HG02798 (cell line): ENCODE data around the gene CARD16.

Source experiments
- ATAC-seq: cut with Tn5 transposase; IDR thresholded peaks from one replicate; pipeline ENCODE4 v1.9.1; 2021; ENCODE audit warnings: mild to moderate bottlenecking; ENCODE audit not compliant: unreplicated experiment, poor library complexity

CARD16 gene

DNA sequence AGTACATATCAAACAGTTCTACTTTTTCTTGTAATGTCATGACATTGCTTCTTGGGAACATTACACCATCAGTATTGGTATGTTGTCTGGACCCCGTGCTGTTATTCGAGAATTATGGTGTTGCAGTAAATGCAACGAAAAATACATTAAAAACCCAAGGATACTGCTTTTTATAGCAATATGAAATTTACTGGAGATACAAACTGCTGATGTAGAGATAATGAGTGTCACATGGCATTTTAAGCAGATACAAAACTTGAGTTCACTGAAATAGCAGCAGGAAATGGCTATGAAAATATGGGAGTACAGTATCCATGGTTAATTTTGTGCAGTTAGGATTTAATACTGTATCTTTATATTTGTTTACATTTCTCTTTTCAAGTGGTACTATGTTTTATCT is 7.4 kb upstream of the CARD16 start:
- no peak for ATAC-seq

DNA sequence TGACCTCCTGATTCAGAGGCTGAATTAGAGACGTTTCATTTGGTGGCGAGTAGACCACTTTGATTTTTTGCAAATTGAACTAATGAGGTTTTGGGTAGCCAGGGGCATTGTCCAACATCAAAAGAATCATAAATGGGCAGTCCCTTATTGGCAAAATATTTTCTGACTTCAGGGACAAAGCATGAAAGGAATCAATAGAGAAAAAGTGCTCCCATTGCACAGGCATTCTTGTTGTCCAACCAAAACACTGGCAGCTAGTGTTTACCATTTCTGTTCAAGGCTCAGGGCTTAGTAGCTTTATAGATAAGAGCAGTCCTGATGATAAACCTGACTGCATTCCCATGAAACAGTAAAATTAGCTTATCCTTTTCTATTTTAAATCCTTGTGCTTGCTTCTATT is 6.4 kb upstream of the CARD16 start:
- ATAC-seq, result no peak

DNA sequence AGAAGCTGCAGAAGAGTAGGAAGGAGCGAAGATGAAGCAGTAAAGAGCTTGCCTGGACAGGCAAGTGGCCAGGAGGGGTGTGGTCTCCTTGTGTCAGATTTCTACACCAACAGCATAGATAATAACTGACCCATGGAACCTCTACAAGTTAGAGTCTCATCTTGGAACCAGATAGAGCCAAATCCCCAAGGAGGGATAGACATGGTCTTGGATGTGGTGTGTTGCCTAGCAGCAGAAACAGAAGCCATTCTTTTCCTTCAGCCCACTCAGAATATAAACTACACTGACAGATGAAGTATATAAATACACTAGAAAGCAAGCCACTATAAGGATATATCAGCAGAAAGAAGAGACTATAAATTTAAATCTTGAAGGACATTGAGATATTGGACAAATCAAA is 4.3 kb upstream of the CARD16 start:
- no peak for ATAC-seq

DNA sequence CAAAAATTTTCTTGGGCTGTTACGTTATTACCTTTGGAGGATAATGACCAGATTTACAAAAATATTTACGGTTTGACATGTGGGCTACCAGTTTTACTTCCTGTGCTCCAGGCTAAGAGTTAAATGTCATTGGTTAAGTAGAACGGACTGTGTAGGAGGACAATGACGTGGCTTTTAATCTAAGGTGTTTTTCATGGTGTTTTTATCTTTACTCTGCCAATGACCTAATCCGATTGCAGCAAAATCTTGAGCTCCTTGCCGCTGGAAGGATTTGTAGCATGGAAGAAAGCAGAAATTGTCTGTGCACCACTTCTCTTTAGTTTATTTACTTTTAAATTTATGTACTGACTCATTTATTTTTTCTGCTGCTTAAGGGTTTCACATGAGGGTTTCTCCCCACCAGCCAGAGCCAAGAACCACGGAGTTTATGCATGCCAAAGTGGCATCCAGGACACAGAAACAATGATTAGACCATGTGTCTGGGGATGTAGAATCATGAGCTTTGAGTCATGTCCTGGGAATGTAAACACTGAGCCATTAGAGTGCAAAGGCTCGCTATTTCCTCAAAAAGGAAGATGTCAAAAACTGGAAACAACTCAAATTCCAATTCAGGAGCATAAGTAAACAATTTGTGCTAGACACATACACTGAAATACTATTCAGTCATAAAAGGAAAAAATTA is 1.9 kb upstream of the CARD16 start:
- ATAC-seq, result no peak

DNA sequence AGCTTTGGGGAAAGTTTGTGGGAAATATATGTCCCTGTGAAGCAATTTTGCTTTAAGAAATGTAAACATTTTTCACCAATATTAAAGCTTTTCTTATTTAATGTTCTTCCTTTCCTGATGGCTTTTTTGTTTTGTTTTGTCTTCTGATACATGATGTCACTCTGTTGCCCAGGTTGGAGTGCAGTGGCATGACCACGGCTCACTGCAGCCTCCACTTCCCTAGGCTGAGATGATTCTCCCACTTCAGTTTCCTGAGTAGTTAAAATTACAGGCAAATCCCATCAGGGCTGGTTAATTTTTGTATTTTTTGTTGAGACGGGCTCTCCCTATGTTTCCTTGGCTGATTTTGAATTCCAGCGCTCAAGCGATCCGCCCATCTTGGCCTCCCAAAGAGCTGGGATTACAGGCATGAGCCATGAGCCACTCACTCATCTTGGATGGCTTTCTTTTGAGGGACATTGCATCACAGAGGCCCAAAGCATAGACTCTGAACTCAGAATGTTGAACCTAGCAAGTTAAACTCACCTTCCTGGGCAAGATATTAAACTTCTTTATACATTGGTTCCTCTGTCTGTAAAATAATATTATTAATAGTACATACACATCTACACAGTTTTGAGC is 651 bp upstream of the CARD16 start:
- no peak for ATAC-seq

DNA sequence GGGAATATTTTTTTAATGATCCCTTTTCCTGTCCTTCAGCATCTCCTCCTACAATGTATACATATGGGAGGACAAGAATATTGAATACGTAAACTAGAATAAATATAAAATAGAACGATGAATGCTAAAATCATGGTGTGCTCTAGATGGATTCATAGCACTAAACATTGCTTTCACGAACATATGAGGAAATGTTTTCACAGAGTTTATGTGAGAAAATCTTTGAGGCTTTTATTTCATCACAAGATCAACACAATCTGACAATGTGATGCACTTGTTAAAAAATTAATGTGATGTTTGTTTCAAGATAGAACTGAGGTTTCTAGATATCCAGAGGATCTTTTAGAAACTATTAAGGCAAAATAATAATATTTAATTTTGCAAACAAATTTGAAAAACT is 3.0 kb downstream of the CARD16 start:
- ATAC-seq, result no peak

DNA sequence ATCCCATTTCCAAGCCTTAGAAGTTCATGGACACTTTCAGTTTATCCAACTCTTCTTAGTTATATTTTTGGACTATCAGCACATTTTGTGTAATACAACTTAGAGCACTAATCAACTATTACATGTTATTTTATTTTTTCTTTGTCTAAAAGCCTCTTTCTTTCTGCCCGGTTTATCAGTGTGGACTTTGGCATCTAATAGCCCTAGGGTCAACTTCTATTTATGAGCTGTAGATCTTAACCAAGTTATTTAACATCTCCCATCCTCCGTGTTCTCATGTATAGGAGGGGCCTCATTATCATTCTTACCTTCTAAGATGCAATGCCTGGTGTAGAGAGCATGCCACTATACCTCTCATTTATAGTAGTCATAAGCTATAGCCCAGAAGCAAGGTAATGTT is 4.4 kb downstream of the CARD16 start:
- no peak for ATAC-seq

DNA sequence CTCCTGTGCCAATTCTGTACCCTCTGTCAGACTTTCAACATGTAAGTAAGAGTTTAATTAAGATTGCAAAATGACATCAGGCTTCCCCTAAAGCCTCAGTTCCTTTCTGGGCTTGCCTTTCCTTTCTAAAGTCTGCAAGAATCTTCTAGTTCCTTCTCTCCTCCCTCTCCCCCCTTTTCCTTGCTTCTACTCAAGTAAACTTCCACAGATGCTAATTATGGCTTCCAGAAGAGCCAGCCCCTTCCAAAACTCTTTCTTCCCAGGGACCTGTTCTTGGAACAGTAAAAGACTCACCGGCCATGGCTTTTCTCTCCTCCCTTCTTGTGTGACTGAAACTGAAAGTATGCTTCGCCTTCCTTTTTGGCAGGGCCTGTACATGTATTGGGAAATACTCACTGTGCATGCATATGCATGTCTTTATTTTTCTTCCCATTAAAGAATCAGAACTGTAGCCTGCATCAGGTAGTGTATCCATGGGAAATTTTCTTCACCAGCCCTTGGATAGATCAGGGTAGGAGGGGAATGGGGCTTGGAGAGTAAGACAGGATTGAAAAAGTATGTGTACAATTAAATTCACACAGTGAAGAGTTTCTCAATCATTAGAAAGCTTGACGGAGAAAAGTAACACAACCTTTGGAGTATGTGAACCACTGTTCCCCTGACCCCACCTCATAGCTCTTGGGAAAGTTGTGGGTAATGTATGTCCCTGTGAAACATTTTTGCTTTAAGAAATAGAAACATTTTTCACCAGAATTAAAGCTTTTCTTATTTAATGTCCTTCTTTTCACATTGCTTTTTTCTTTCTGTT is 10.1 kb downstream of the CARD16 start, which contains the start of gene CASP1:
CASP1 (minus strand) TSS at position 332 of the 808 bp plus-strand sequence; CDS start at position 301, 31 bp downstream.
- peak; percentile 89 for ATAC-seq

DNA sequence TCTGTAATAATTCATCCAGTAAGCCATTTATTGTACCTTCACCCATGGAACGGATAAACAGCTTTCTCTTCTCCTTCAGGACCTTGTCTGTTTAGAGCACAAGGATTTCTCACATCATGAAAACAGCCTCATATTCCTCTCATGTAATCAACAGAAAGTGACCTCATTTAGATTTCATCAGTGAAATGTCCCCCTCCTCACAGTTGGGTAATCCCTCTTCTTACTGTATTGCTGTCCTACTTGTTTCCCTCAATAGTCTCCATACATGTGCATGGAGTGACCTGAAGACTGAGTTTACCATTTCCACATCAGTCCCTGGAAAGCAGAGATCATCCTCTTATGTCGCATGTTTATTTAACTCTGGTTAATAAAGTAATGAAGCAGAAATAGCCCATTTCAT is 10.7 kb downstream of the CARD16 start:
- peak; percentile 10 for ATAC-seq

DNA sequence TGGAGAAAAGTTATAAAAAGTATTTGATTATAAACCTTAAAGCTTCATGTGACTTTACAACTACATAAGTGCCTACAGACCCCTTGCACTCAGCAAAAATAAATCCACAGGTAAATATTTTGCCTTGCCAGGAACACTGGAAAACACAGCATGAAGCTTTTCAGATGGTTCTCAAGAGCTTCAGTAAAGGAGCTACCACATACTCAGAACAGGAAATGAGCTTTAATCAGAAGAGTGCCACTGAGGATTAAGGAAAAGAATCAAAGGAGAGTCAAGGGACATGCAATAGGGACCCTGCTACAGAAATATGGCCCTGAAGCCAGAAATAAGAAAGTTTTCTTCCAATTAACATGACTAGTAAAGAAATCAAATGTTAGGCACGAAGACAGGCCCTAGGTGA is 11.4 kb downstream of the CARD16 start:
- ATAC-seq, result peak; percentile 27

DNA sequence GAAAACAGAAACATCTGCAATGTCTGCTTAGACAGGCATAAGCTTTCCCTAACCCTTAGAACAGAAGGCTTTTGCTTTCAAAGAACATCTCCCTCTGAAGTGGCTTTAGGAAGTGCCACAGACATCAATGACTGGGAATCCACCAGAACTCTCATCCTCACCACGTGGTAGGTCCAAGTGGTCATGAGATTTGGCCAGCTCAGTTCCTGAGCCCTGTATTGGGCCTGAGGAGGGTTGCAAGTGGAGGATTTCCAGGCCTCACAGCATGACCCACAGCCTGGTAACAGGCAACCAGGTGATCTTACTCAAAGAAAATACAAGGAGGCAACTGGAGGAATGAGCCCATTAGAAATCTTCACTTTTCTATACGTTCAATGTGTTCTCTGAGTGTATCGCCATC is 11.8 kb downstream of the CARD16 start:
- ATAC-seq, result peak; percentile 30

DNA sequence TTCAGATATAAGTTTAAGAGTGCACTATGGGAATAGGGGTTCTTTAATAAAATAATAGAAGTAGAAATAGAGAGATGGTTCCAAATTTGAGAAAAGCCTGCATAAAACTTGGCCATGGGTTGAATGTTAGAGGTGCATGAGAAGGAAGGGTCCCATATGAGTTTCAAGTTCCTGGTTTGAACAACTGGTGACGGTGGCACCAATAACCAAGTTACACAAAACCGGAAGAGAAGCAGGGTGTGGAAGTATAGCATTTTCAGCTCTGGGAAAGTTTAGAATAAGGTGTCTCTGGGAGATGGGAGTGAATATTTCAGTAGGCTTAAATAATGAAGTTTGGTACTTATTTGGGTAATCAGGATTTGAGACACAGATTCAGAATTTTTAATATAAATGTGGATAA is 12.6 kb downstream of the CARD16 start:
- ATAC-seq, result peak; percentile 29

DNA sequence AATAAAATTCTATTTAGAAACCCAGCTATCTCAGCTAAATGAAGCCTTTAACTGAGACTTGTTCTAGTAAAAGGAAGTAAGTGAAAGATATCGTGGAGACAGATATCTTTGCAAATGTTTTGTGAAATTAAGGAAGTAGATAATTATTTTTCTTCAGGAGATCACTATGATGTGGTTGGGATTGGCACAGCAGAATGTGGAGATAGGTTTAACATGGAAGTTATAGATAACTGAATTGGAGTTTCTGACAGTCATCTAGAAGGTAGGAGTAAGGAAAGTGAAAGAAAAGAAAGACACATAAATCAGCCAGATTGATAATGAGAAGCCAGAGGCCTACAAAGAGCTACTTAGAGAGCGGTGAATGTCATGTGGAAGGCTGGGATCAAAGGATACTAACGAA is 17.5 kb downstream of the CARD16 start:
- no peak for ATAC-seq

DNA sequence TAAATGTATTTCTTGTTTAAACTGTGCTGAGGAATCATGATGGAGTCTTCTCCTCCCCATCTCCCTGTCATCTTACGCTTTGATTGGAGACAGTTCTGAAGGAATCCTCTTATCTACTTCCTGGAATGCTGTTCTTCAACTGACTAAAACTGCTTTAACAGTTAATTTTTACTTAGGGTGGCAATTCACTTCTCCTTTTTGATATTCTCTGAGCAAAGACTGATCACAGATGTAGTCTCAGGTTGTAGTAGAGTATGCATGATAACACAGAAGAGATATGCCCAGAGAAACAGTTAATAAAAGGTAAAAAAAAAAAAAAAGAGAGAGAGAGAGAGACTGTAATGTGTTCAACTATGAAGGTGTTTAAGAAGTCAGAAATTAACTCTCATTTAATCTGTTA is 20.7 kb downstream of the CARD16 start:
- no peak for ATAC-seq

DNA sequence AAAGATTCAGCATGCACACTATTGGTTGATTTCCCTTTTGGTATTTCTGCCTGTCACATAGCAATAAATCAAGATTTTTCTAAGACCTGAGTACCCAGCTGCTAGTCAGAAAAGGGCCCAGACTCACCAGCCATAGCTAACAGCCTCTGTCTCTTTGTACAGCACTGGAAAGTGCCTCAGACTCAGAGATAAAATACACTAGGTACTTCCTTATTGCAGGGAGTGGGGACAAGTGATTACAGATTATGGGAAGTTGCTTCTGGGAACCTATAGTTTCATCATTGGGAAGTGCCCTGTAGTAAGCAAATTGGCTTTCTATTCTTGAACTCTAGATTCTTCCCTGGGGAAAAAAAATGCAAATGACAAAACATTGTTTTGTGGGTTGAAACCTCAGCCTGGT is 22.1 kb downstream of the CARD16 start, which contains the start of gene CASP5:
CASP5 (minus strand) TSS at position 166 of the 400 bp plus-strand sequence; CDS start at position 134, 32 bp downstream.
- ATAC-seq, result no peak

DNA sequence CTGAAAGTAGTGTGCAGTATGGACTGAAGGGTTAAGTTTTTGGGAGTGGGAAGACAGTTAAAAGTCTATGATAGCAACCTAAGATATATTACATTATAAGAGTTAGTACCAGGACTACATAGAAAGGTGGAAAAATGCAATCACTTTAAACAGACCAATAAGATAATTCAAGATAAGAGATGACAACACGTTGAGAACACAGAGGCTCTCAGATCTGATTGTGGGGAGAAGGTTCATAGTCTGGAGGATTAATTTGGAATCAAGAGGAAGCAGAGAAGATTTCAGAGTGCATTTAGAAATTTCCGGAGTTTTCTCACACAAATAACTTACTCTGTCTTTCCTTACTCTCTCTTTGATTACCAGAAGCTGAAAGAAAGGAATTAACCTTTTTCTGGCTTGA is 22.6 kb downstream of the CARD16 start:
- ATAC-seq, result no peak

DNA sequence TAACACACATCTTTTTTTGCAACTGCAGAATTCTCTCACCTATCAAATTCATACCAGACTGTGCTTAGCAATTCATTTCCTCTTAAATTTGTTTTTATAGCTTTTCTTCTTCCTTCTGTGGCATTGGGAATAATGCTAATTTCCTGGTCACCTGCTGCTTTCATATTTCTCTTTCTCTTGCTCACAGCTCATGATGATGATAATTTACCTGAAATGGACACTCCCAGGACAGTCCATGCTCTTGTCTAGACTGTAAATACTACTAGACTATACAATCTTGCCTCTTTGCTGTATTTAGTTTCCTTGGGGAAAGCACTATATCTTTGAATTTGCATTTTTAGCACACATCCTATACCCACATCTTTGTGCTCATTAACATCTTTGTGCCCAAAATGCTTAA is 37.7 kb downstream of the CARD16 start:
- no peak for ATAC-seq

DNA sequence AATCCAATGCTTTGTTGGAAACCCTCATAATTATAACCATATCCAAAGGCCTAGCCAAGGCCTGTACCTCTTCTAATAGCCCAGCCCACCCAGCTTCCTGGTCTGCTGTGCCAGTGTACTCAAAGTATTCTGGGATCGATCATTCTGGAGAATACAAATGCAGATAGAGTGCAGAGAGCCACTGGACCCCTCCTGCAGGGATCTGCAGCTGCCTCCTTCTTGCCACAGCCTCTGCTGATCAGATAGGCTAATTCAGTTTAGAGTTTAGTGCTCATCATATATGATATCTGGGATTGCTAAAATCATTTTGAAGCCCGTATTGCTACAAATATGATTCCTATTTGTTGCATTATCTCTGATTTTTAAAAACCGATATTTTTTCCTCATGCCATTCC is 39.7 kb downstream of the CARD16 start:
- no peak for ATAC-seq

DNA sequence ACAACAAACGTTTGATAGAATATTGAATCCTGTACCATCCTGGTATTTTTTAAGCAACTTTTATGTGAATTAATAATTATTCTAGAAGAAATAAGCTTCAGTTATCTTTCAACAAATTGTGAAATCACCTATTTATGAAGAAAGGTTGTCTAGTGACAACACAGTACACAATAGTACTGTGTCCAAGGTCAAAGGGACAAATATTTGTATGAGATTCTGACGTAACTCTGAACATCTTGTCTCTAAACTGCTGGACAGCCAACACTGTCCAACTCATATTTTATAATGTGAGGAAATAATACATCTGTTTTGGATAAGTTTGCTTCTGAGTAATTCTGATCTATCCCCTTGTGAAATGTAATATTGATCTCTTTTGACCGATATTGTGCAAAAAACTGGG is 41.1 kb downstream of the CARD16 start:
- ATAC-seq, result no peak

DNA sequence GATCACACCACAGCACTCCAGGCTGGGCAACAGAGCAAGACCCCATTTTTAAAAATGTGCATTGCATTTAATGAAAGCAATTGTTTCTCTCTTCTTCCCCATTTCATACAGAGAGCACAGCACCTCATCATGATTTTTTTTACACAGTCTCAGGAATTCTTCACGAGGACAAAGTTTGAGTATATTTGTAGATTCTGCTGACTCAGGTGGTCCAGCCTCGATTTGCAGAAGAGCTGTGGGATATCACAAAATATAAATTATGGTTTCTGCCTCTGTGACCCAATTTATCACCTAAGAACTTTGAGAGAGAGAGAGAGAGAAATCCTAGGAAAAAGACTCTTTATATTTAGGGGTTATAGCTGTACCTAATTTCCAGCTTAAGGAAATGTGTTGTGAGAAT is 42.0 kb downstream of the CARD16 start:
- no peak for ATAC-seq

DNA sequence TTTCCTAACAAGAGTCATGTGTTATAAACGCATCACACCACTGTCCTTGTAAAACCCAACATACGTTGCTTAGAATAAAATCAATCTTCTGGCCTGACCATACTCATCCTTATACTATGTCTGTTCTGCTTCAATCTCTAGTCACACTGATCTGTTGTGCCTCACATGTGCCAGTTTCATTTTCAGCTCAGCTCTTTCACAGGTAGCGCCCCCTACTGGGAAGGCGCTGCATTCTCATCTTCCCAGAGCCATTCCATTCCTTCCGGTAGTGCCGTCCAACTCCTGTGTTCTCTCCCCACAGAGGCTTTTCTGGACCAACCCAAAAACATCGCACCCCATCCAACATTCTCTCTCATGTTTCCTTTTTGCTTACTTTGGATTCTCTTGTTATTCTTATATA is 44.3 kb downstream of the CARD16 start:
- ATAC-seq, result peak; percentile 92
